ENCODE results near the gene DIPK1C.

The DIPK1C gene

DNA sequence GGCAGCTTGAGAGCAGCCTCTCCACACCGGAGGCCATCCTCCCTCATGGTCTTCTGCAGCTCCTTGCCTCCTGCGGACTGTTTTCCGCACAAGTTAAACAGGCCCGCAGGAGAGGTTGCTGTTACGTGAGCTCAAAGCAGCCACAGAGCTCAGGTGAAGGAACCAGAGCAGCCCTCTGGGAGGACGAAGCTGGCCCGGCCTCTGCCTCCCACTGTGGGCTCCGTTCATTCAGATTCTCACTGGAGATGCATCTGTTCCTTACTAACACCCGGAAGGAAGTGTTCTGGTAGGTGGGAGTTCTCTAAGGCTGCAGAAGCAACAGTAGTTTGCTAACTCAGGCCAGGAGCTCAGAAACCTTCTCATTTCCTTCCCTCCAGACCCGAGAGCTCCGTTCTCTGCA lies 10.9 kb downstream of the DIPK1C start:
- DNase-seq (ENCODE audit: low read depth), result no peak
- H3K4me3 ChIP-seq (ENCODE audit: low read depth, low read length), result no peak overlapping the region
- TF ChIP-seq, protein P1, sequence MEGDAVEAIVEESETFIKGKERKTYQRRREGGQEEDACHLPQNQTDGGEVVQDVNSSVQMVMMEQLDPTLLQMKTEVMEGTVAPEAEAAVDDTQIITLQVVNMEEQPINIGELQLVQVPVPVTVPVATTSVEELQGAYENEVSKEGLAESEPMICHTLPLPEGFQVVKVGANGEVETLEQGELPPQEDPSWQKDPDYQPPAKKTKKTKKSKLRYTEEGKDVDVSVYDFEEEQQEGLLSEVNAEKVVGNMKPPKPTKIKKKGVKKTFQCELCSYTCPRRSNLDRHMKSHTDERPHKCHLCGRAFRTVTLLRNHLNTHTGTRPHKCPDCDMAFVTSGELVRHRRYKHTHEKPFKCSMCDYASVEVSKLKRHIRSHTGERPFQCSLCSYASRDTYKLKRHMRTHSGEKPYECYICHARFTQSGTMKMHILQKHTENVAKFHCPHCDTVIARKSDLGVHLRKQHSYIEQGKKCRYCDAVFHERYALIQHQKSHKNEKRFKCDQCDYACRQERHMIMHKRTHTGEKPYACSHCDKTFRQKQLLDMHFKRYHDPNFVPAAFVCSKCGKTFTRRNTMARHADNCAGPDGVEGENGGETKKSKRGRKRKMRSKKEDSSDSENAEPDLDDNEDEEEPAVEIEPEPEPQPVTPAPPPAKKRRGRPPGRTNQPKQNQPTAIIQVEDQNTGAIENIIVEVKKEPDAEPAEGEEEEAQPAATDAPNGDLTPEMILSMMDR (IDR thresholded peaks at IDR 0.05; ENCODE audit: low read depth, low read length, missing control alignments), result no peak

DNA sequence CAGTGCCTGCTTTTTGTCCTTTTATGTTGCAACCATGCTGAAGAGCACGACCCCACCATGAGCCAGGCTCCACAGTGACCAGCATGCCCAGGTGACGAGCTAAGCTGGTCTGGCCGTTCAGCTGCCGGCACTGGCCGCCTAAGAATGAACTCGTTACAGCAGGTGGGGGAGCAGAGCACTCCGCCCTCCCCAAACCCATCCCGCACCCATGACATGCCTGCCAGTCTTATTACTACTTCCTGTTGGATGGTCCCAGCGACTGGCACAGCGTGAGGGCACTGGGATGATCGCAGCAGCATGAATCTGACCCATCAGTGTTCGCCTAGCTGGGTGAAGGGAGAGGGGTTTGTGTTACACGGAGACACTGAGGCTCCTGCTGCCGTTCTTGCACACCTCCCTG lies 11.5 kb downstream of the DIPK1C start:
- TF ChIP-seq, protein P1 (IDR thresholded peaks at IDR 0.05; ENCODE audit: low read depth, low read length, missing control alignments), result no peak
- H3K4me3 ChIP-seq (ENCODE audit: low read depth, low read length), result no peak overlapping the region
- no peak for DNase-seq (ENCODE audit: low read depth)

DNA sequence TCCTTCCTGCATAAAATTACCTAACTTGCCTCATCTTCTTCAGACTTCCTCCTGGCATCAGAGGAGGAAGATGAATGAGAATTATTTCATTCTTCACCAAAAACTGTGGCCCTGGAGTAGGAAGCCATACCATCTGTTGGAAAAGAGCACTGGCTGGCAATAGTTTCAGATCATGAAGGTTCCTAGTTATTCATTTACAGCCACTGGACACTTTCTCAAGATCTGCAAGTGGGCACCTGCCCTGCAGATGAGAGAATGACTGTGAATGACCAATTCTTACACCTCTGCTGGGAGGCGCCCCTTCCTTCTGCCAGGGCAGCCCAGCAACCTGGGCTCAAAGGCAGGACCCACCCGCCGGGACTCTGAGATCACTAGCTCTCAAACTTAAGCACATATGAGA lies 13.0 kb downstream of the DIPK1C start:
- TF ChIP-seq, protein P1 (IDR thresholded peaks at IDR 0.05; ENCODE audit: low read depth, low read length, missing control alignments), result no peak
- DNase-seq (ENCODE audit: low read depth), result no peak

DNA sequence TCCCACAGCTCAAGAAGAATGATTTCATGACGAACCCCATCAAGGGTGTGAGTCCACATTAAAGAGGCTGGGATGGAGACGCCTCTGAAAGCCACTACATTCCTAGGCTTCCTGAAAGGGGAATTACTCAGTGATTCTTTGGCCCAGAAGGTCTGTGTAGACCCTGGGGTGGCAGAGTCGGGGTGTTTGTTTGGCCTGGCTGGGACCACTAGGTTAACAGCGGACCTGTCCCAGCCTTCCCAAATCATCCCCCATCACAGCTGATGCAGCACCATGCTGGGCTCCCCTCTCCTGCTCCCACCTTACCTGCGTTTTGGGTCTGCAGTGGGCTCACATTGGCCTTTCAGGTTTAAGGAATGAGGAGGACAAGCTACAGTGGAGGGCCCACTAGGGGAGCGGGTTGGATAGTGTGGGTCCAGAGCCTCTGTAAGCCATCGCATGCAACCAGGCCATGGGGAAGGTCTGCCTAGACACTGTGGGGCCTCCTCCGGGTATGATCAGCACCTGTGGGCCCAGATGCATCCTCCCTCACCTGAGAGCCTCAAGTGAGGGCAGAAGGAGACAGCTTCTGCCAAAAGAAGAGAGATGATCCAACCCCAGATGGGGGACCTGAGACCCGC lies 16.2 kb downstream of the DIPK1C start:
- no peak for DNase-seq (ENCODE audit: low read depth)
- H3K4me3 ChIP-seq (ENCODE audit: low read depth, low read length), result no peak overlapping the region
- TF ChIP-seq, protein P1 (IDR thresholded peaks at IDR 0.05; ENCODE audit: low read depth, low read length, missing control alignments), result no peak

More for the DNA sequence above, 13.0 kb downstream of the DIPK1C start:
- no peak overlapping the region for H3K4me3 ChIP-seq (ENCODE audit: low read depth, low read length)

DNA sequence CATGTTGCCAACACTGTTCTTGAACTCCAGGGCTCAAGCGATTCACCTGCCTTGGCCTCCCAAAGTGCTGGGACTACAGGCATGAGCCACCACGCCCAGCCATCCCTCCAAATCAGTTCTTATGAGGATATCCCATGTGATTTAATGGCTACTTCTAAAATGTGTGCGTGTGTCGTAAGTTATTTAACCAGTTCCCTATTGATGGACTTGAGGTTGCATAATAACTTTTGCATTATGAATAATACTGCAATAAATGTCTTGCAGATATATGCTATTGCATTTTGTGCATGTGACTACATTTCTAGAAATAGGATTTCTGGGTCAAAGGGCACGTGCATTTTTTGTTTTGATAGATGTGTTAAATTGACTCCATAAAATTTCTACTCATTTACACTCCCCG lies 19.0 kb downstream of the DIPK1C start:
- no peak for DNase-seq (ENCODE audit: low read depth)
- TF ChIP-seq, protein P1 (IDR thresholded peaks at IDR 0.05; ENCODE audit: low read depth, low read length, missing control alignments), result no peak
- no peak overlapping the region for H3K4me3 ChIP-seq (ENCODE audit: low read depth, low read length)

DNA sequence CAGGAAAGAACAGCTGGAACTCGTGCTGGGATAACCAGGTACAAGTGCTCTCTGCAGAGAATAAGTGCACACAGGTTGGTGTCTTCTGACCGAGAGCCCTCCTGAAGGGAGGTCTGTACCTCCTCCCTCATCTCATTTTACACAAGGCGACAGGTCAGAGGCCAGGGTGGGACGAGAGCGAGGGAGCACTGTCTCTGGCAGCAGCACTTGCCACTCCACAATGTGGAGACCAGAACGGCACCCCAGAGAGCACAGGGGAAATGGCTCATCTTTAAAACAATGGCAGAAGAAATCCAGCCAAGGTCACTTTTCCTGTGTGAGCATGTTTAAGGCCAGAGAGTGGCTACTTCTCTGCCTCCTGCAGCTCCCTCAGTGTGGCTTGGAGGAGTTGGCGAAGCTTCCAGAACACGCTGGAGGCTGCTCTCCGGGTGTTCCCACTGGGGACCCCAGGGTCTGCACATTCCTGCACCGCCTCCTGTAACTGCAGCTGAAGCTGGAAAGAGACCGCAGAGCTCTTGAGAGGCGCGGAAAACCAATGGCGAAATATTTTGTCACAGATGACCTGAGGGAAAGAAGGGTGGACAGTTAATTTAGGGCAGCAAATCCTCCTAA lies 20.8 kb downstream of the DIPK1C start:
- DNase-seq (ENCODE audit: low read depth), result no peak
- TF ChIP-seq, protein P1 (IDR thresholded peaks at IDR 0.05; ENCODE audit: low read depth, low read length, missing control alignments), result no peak
- no peak overlapping the region for H3K4me3 ChIP-seq (ENCODE audit: low read depth, low read length)

DNA sequence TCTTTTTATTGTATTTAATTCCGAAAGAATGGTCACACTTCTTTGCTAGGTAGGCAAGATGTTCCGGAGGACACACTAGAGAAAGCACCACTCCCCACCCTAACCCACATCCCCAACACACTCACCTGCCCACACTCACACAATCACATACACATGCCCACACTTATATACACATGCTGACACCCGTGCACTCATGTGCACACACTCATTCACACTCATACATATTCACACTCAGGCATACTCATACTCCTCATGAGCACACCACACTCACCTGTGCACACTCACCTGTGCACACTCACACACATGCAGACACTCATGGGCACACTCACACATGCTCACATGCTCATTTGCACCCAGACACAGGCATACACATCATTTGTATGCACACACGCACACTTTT lies 21.4 kb downstream of the DIPK1C start:
- DNase-seq (ENCODE audit: low read depth), result no peak
- TF ChIP-seq, protein P1 (IDR thresholded peaks at IDR 0.05; ENCODE audit: low read depth, low read length, missing control alignments), result no peak
- no peak overlapping the region for H3K4me3 ChIP-seq (ENCODE audit: low read depth, low read length)

Data from GM12864 (cell line).